ENCODE measurements around the gene NFE2. TPM values are rescaled to one million over a fixed set of nuclear protein-coding genes. Genes with fewer than 3 reads are reported as not detected.

The NFE2 gene
- total and polyA plus RNA-seq, 4 donors: 0.44 to 155 (median 1.2) TPM

DNA sequence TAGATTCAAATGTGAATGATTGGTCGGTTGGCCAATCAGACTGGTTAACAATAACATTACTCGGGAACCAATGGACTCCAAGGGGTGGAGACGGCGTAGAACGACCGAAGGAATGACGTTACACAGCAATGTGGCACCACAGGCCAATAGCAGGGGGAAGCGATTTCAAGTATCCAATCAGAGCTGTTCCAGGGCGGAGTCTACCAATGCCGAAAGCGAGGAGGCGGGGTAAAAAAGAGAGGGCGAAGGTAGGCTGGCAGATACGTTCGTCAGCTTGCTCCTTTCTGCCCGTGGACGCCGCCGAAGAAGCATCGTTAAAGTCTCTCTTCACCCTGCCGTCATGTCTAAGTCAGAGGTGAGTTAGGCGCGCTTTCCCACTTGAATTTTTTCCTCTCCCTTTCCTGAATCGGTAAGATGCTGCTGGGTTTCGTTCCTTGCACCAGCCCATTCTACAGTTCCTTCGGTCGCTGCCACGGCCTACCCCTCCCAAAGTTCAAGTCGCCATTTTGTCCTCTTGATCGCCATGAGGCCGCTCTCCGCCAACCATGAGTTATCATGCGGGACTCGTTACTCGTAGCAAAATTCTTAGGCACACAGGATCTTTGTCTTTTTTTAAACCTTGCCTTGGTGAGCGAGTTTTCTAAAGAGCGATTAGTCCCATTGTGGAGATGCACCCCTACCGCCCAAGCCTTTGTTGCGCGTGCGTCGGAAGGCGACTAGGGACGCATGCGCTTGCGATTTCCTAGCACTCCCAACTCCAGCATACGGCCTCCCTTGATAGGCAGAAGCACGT is 20.2 kb downstream of the NFE2 start, which contains the start of gene HNRNPA1:
TSS of gene HNRNPA1 (plus strand) at position 259 of the 793 bp plus-strand sequence. CDS start at position 341, 82 bp downstream.
- under 1% methylated on average over 48 of the region's 48 CpGs for WGBS
- DNase-seq (ENCODE audit: low spot score): peak; percentile 93
- no peaks in the 10 kb centered on the region for H3K9me3 ChIP-seq (ENCODE audit: control insufficient read depth in 4 of 4, low read length in 3 of 4)
- H3K27ac ChIP-seq (ENCODE audit: low read depth in 1 of 2, low read length in 2 of 2): peak within 1 kb of the TSS; percentile 89 to 94
- H3K9ac ChIP-seq (ENCODE audit: low read depth in 1 of 2, low read length in 2 of 2): peak within 1 kb of the TSS; percentile 73 to 90
- TF ChIP-seq SP1 (IDR thresholded peaks at IDR 0.05) (peak; percentile 97), YY1 (IDR thresholded peaks at IDR 0.05) (peak; percentile 92), JUND (IDR thresholded peaks at IDR 0.05) (peak in 1 of 2 donors; percentile 6), HNF4A (conservative IDR thresholded peaks at IDR 0.05) (no peak), TAF1 (conservative IDR thresholded peaks at IDR 0.05) (peak; percentile 100), FOXA2 (IDR thresholded peaks at IDR 0.05) (no peak), EGR1 (IDR thresholded peaks at IDR 0.05; ENCODE audit: low read depth in 2 of 2) (peak in 1 of 2 donors; percentile 19), GABPA (IDR thresholded peaks at IDR 0.05 in 1 of 2, conservative IDR thresholded peaks at IDR 0.05 in 1 of 2) (no peak), FOXA1 (IDR thresholded peaks at IDR 0.05) (no peak), HNF4G (IDR thresholded peaks at IDR 0.05) (no peak), RXRA (IDR thresholded peaks at IDR 0.05) (no peak), NR2F2 (IDR thresholded peaks at IDR 0.05) (no peak), RAD21 (IDR thresholded peaks at IDR 0.05) (no peak)
- TF ChIP-seq, protein P1, sequence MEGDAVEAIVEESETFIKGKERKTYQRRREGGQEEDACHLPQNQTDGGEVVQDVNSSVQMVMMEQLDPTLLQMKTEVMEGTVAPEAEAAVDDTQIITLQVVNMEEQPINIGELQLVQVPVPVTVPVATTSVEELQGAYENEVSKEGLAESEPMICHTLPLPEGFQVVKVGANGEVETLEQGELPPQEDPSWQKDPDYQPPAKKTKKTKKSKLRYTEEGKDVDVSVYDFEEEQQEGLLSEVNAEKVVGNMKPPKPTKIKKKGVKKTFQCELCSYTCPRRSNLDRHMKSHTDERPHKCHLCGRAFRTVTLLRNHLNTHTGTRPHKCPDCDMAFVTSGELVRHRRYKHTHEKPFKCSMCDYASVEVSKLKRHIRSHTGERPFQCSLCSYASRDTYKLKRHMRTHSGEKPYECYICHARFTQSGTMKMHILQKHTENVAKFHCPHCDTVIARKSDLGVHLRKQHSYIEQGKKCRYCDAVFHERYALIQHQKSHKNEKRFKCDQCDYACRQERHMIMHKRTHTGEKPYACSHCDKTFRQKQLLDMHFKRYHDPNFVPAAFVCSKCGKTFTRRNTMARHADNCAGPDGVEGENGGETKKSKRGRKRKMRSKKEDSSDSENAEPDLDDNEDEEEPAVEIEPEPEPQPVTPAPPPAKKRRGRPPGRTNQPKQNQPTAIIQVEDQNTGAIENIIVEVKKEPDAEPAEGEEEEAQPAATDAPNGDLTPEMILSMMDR (IDR thresholded peaks at IDR 0.05; ENCODE audit: low read depth, low read length, missing input control): no peak
- TF ChIP-seq, protein P2, sequence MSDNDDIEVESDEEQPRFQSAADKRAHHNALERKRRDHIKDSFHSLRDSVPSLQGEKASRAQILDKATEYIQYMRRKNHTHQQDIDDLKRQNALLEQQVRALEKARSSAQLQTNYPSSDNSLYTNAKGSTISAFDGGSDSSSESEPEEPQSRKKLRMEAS (IDR thresholded peaks at IDR 0.05): peak; percentile 43
- TF ChIP-seq, protein P3, sequence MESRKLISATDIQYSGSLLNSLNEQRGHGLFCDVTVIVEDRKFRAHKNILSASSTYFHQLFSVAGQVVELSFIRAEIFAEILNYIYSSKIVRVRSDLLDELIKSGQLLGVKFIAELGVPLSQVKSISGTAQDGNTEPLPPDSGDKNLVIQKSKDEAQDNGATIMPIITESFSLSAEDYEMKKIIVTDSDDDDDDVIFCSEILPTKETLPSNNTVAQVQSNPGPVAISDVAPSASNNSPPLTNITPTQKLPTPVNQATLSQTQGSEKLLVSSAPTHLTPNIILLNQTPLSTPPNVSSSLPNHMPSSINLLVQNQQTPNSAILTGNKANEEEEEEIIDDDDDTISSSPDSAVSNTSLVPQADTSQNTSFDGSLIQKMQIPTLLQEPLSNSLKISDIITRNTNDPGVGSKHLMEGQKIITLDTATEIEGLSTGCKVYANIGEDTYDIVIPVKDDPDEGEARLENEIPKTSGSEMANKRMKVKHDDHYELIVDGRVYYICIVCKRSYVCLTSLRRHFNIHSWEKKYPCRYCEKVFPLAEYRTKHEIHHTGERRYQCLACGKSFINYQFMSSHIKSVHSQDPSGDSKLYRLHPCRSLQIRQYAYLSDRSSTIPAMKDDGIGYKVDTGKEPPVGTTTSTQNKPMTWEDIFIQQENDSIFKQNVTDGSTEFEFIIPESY (IDR thresholded peaks at IDR 0.05): no peak
- TF ChIP-seq, protein P4, sequence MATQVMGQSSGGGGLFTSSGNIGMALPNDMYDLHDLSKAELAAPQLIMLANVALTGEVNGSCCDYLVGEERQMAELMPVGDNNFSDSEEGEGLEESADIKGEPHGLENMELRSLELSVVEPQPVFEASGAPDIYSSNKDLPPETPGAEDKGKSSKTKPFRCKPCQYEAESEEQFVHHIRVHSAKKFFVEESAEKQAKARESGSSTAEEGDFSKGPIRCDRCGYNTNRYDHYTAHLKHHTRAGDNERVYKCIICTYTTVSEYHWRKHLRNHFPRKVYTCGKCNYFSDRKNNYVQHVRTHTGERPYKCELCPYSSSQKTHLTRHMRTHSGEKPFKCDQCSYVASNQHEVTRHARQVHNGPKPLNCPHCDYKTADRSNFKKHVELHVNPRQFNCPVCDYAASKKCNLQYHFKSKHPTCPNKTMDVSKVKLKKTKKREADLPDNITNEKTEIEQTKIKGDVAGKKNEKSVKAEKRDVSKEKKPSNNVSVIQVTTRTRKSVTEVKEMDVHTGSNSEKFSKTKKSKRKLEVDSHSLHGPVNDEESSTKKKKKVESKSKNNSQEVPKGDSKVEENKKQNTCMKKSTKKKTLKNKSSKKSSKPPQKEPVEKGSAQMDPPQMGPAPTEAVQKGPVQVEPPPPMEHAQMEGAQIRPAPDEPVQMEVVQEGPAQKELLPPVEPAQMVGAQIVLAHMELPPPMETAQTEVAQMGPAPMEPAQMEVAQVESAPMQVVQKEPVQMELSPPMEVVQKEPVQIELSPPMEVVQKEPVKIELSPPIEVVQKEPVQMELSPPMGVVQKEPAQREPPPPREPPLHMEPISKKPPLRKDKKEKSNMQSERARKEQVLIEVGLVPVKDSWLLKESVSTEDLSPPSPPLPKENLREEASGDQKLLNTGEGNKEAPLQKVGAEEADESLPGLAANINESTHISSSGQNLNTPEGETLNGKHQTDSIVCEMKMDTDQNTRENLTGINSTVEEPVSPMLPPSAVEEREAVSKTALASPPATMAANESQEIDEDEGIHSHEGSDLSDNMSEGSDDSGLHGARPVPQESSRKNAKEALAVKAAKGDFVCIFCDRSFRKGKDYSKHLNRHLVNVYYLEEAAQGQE (IDR thresholded peaks at IDR 0.05): peak; percentile 95
- TF ChIP-seq, protein P5, sequence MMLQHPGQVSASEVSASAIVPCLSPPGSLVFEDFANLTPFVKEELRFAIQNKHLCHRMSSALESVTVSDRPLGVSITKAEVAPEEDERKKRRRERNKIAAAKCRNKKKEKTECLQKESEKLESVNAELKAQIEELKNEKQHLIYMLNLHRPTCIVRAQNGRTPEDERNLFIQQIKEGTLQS (IDR thresholded peaks at IDR 0.05): no peak
- peak within 1 kb of the TSS; percentile 53 to 95 (median 86) for H3K4me3 ChIP-seq (ENCODE audit: low read depth in 1 of 3, low read length in 3 of 3)
- H3K4me1 ChIP-seq (ENCODE audit: control insufficient read depth in 4 of 4, insufficient read depth in 4 of 4, low read length in 3 of 4): peaks cover 0 to 50% (median 42%) of the 10 kb centered on the region in 4 donors
- no peaks in the 10 kb centered on the region for H3K27me3 ChIP-seq (ENCODE audit: control insufficient read depth in 4 of 4, insufficient read depth in 4 of 4, low read length in 3 of 4)
- peaks cover 10 to 36% (median 27%) of the 10 kb centered on the region in 4 donors for H3K36me3 ChIP-seq (ENCODE audit: control insufficient read depth in 4 of 4, insufficient read depth in 3 of 4, low read depth in 1 of 4, low read length in 3 of 4)
